K562 (cell line): Measurements from ENCODE around the gene EPGN. TPM values are rescaled to one million over a fixed set of nuclear protein-coding genes. Genes with fewer than 3 reads are reported as not detected.

ENCODE experiments used
- CAMTA2 ChIP-seq: fragments of 250-450 bp; sonication (Bioruptor Pico); conservative IDR thresholded peaks from 2 replicates; pipeline ENCODE4 v1.5.1; 2022
- DIDO1 ChIP-seq: fragments of 450-650 bp; IDR thresholded peaks from 2 replicates; pipeline ENCODE4 v1.6.1; 2016; ENCODE audit warnings: low read depth, missing biosample characterization, missing genetic modification characterization
- GATAD2A ChIP-seq: fragments of 450-650 bp; IDR thresholded peaks from 2 replicates; pipeline ENCODE4 v1.6.1; 2017
- HDGF ChIP-seq: fragments of 450-650 bp; IDR thresholded peaks from 2 replicates; pipeline ENCODE4 v1.6.1; 2016
- JUND ChIP-seq, 2 experiments: IDR thresholded peaks; 2 replicates in 1 of 2; 3 replicates in 1 of 2; pipeline ENCODE4 v1.6.1; 2011; ENCODE audit warnings: borderline replicate concordance in 2 of 2, low read depth in 2 of 2, low read length in 2 of 2, improper control_type of control experiment in 1 of 2, missing biosample characterization in 1 of 2, missing genetic modification characterization in 1 of 2, missing genetic modification reagents in 1 of 2
- KDM4B ChIP-seq, 2 experiments: fragments of 450-650 bp in 1 of 2; sonication (generic) in 1 of 2; IDR thresholded peaks; 2 replicates each; pipeline ENCODE4 v1.6.1; 2016 to 2017; ENCODE audit warnings: borderline replicate concordance in 2 of 2, antibody characterized with exemption in 1 of 2, low read depth in 1 of 2, mild to moderate bottlenecking in 1 of 2
- KLF16 ChIP-seq: IDR thresholded peaks from 2 replicates; pipeline ENCODE4 v1.6.1; 2016; ENCODE audit warnings: antibody characterized with exemption
- MCM5 ChIP-seq: fragments of 450-650 bp; IDR thresholded peaks from 2 replicates; pipeline ENCODE4 v1.6.1; 2016; ENCODE audit warnings: low read depth
- POLR2AphosphoS5 ChIP-seq: IDR thresholded peaks from 2 replicates; pipeline ENCODE4 v1.6.1; 2011; ENCODE audit warnings: mild to moderate bottlenecking, low read depth, low read length, moderate library complexity; ENCODE audit not compliant: control insufficient read depth, insufficient read depth
- RERE ChIP-seq: sonication (generic); formaldehyde crosslinking; IDR thresholded peaks from 2 replicates; pipeline ENCODE4 v1.8.0; 2023; ENCODE audit warnings: missing genetic modification reagents, mild to moderate bottlenecking, borderline replicate concordance
- SETDB1 ChIP-seq: IDR thresholded peaks from one replicate; pipeline ENCODE4 v1.6.1; 2012; ENCODE audit warnings: low read length, control low read depth, inconsistent platforms
- TAF9B ChIP-seq: fragments of 450-650 bp; IDR thresholded peaks from 2 replicates; pipeline ENCODE4 v1.6.1; 2018; ENCODE audit warnings: mild to moderate bottlenecking; ENCODE audit not compliant: partially characterized antibody
- ZNF174 ChIP-seq: fragments of 250-450 bp; sonication (Bioruptor Pico); IDR thresholded peaks from 2 replicates; pipeline ENCODE4 v1.4.0; 2020; ENCODE audit warnings: mild to moderate bottlenecking
- polyA plus RNA-seq, 8 experiments: library from polyadenylated mRNA; depleted of rRNA in 4 of 8; stranded (reverse) in 5 of 8; unstranded in 3 of 8; fragments of >200 nt; fragmentation: Nextera tagmentation in 2 of 8; fragmentation: Illumina TruSeq in 1 of 8; extraction: Ambion mirVana in 2 of 8; extraction: Trizol in 1 of 8; gene quantifications; 2 replicates each; pipeline versions ENCODE4 v1.2.1 to v1.2.3, GENCODE V29; 2011 to 2014; ENCODE audit warnings: inconsistent platforms in 1 of 8, missing spikeins in 1 of 8
- total RNA-seq, 7 experiments: library from RNA; depleted of rRNA in 6 of 7; stranded (reverse); fragments of >200 nt in 6 of 7; fragmentation: Illumina TruSeq in 2 of 7; extraction: Trizol in 2 of 7; gene quantifications; 2 replicates each; pipeline versions ENCODE4 v1.2.1 to v1.2.3, GENCODE V29; 2011 to 2021; ENCODE audit warnings: low replicate concordance in 1 of 7
- TF ChIP-seq, protein P1 (sequence below): sonication (generic); formaldehyde crosslinking; IDR thresholded peaks from 2 replicates; pipeline ENCODE4 v1.8.1; 2023; ENCODE audit warnings: mild to moderate bottlenecking, missing genetic modification reagents
- TF ChIP-seq, protein P2 (sequence below): sonication (generic); formaldehyde crosslinking; IDR thresholded peaks from 2 replicates; pipeline ENCODE4 v1.8.0; 2022; ENCODE audit warnings: mild to moderate bottlenecking, missing genetic modification reagents

EPGN gene
- total and polyA plus RNA-seq, 9 of the 15 experiments (the other 6 are each of a cell fraction or from before 2014, with no cell fraction given), result 0.10 to 0.56 TPM; not detected in 7

DNA sequence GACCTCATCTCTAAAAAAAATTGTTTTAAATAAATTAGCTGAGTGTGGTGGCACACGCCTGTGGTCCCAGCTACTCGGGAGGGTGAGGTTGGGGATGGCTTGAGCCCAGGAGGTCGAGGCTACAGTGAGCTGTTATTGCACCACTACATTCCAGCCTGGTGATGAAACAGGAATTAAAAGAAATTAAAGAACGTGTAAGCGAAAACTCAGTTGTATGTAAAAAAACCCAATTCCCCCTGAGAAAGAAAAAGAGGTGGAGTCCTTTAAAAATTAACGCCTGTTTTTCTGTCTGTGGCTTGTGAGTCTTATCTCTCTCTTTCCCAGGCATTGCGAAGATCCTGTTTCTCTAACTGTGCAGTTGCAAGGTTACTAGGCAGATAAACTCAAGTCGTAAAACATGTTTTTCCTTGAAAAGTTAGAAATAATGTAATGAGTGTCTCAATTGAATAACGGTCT lies 22.1 kb downstream of the EPGN start (continued):
- TF ChIP-seq TAF9B (no peak), GATAD2A (no peak), JUND (IDR thresholded peaks at IDR 0.05; ENCODE audit: borderline replicate concordance, low read depth, low read length) (peak; percentile 9; the same call in 1 of the 2 replicates), JUND (tag; IDR thresholded peaks at IDR 0.05; ENCODE audit: borderline replicate concordance, low read depth, low read length) (no peak), KLF16 (no peak), DIDO1 (no peak), SETDB1 (no peak), KDM4B (IDR thresholded peaks at IDR 0.05; ENCODE audit: borderline replicate concordance in 2 of 2, low read depth in 1 of 2) (no peak), POLR2AphosphoS5 (no peak), MCM5 (no peak), HDGF (no peak), CAMTA2 (CRISPR knock-in tag) (no peak), RERE (CRISPR knock-in tag) (no peak), ZNF174 (CRISPR knock-in tag) (no peak)
- TF ChIP-seq, protein P1, sequence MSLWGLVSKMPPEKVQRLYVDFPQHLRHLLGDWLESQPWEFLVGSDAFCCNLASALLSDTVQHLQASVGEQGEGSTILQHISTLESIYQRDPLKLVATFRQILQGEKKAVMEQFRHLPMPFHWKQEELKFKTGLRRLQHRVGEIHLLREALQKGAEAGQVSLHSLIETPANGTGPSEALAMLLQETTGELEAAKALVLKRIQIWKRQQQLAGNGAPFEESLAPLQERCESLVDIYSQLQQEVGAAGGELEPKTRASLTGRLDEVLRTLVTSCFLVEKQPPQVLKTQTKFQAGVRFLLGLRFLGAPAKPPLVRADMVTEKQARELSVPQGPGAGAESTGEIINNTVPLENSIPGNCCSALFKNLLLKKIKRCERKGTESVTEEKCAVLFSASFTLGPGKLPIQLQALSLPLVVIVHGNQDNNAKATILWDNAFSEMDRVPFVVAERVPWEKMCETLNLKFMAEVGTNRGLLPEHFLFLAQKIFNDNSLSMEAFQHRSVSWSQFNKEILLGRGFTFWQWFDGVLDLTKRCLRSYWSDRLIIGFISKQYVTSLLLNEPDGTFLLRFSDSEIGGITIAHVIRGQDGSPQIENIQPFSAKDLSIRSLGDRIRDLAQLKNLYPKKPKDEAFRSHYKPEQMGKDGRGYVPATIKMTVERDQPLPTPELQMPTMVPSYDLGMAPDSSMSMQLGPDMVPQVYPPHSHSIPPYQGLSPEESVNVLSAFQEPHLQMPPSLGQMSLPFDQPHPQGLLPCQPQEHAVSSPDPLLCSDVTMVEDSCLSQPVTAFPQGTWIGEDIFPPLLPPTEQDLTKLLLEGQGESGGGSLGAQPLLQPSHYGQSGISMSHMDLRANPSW (CRISPR knock-in tag), result no peak
- TF ChIP-seq, protein P2, sequence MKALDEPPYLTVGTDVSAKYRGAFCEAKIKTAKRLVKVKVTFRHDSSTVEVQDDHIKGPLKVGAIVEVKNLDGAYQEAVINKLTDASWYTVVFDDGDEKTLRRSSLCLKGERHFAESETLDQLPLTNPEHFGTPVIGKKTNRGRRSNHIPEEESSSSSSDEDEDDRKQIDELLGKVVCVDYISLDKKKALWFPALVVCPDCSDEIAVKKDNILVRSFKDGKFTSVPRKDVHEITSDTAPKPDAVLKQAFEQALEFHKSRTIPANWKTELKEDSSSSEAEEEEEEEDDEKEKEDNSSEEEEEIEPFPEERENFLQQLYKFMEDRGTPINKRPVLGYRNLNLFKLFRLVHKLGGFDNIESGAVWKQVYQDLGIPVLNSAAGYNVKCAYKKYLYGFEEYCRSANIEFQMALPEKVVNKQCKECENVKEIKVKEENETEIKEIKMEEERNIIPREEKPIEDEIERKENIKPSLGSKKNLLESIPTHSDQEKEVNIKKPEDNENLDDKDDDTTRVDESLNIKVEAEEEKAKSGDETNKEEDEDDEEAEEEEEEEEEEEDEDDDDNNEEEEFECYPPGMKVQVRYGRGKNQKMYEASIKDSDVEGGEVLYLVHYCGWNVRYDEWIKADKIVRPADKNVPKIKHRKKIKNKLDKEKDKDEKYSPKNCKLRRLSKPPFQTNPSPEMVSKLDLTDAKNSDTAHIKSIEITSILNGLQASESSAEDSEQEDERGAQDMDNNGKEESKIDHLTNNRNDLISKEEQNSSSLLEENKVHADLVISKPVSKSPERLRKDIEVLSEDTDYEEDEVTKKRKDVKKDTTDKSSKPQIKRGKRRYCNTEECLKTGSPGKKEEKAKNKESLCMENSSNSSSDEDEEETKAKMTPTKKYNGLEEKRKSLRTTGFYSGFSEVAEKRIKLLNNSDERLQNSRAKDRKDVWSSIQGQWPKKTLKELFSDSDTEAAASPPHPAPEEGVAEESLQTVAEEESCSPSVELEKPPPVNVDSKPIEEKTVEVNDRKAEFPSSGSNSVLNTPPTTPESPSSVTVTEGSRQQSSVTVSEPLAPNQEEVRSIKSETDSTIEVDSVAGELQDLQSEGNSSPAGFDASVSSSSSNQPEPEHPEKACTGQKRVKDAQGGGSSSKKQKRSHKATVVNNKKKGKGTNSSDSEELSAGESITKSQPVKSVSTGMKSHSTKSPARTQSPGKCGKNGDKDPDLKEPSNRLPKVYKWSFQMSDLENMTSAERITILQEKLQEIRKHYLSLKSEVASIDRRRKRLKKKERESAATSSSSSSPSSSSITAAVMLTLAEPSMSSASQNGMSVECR (CRISPR knock-in tag), result peak; percentile 55; the same call in 1 of the 2 replicates
